ENCODE data around the gene FGGY.
A peak's percentile ranks its signal among the peaks of the same experiment; 100 is the strongest.

Gene FGGY

GRCh38 chr1:59776960-59777852, 480.3 kb downstream of the FGGY start:
- no peak for DNase-seq (ENCODE audit: low read depth)
- TF ChIP-seq, protein P1, sequence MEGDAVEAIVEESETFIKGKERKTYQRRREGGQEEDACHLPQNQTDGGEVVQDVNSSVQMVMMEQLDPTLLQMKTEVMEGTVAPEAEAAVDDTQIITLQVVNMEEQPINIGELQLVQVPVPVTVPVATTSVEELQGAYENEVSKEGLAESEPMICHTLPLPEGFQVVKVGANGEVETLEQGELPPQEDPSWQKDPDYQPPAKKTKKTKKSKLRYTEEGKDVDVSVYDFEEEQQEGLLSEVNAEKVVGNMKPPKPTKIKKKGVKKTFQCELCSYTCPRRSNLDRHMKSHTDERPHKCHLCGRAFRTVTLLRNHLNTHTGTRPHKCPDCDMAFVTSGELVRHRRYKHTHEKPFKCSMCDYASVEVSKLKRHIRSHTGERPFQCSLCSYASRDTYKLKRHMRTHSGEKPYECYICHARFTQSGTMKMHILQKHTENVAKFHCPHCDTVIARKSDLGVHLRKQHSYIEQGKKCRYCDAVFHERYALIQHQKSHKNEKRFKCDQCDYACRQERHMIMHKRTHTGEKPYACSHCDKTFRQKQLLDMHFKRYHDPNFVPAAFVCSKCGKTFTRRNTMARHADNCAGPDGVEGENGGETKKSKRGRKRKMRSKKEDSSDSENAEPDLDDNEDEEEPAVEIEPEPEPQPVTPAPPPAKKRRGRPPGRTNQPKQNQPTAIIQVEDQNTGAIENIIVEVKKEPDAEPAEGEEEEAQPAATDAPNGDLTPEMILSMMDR (IDR thresholded peaks at IDR 0.05; ENCODE audit: control insufficient read depth, insufficient read depth, low read depth, low read length, missing control alignments) = peak; percentile 32
- H3K4me3 ChIP-seq (ENCODE audit: control insufficient read depth, low read depth, low read length) = no peak overlapping the region

- DNase-seq (ENCODE audit: low read depth) = no peak
- no peak overlapping the region for H3K4me3 ChIP-seq (ENCODE audit: control insufficient read depth, low read depth, low read length)
- TF ChIP-seq, protein P1 (IDR thresholded peaks at IDR 0.05; ENCODE audit: control insufficient read depth, insufficient read depth, low read depth, low read length, missing control alignments) = no peak
Measured at GRCh38 chr1:59779949-59780348, 483.1 kb downstream of the FGGY start.

GRCh38 chr1:59788825-59789224, 491.9 kb downstream of the FGGY start:
- TF ChIP-seq, protein P1 (IDR thresholded peaks at IDR 0.05; ENCODE audit: control insufficient read depth, insufficient read depth, low read depth, low read length, missing control alignments) = no peak
- H3K4me3 ChIP-seq (ENCODE audit: control insufficient read depth, low read depth, low read length) = no peak overlapping the region
- no peak for DNase-seq (ENCODE audit: low read depth)

DNA sequence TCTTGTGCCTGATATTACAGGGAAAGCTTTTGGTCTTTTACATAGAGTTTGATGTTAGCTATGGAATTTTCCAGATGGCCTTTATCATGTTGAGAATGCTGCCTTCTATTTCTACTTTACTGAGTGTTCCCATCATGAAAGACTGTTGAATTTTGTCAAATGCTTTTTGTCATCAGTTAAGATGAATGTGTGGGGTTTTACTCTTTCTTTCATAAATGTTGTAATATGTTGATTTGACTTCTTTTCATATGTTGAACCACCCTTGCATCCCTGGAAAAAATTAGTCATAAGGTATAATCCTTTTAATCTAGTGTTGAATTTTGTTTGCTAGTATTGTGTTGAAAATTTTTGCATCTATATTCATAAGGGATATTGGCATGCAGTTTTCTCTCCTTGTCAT, 501.7 kb downstream of the FGGY start:
- H3K4me3 ChIP-seq (ENCODE audit: control insufficient read depth, low read depth, low read length) = no peak overlapping the region
- DNase-seq (ENCODE audit: low read depth) = no peak
- TF ChIP-seq, protein P1 (IDR thresholded peaks at IDR 0.05; ENCODE audit: control insufficient read depth, insufficient read depth, low read depth, low read length, missing control alignments) = no peak

DNA sequence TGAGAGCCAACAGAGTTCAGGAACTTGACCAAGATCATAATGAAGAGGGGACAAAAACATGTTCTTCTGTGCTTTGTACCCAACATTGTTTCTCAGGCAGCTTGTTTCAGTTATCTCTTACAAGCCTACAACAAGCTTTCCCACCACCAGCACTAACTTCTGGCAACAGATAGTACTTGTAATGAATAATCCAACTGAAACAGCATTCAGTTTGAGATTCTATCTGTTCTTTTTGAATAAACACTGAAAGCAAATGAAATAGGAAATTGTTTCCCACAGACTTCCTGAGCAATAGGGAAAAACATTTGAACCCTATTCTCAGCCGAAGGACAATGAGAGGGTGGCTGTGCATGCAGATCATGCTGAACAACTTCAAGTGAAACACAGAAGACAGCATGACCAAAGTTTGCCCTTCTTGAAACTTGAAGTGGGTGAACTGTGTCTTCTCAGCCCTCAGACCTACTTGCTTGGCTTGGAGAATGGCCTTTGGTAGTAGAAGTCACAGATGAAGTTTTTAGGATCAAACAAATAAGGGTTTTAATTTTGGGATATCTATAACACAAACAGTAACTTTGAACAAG, 506.7 kb downstream of the FGGY start:
- TF ChIP-seq, protein P1 (IDR thresholded peaks at IDR 0.05; ENCODE audit: control insufficient read depth, insufficient read depth, low read depth, low read length, missing control alignments) = no peak
- DNase-seq (ENCODE audit: low read depth) = no peak
- H3K4me3 ChIP-seq (ENCODE audit: control insufficient read depth, low read depth, low read length) = no peak overlapping the region

DNA sequence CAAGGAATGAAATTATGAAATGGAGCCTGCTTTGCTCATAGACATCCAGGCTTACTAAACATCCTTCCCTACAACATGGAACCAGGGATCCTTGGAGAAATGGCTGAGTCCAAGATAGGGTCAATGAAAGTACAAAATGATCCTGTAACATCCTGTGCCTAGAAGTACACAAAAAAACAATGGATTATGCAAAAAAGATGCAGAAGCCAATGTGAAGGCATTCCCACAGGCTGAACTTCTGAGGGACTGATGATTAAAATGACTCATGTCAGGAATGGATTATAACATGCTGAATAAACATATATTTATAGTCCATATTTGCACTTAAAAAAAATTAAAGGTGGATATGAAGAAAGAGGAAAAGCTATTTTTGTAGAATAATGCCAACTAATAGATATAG, 507.4 kb downstream of the FGGY start:
- H3K4me3 ChIP-seq (ENCODE audit: control insufficient read depth, low read depth, low read length) = no peak overlapping the region
- TF ChIP-seq, protein P1 (IDR thresholded peaks at IDR 0.05; ENCODE audit: control insufficient read depth, insufficient read depth, low read depth, low read length, missing control alignments) = no peak
- no peak for DNase-seq (ENCODE audit: low read depth)
